Prostate gland (tissue), 2 donors: ENCODE measurements around the gene GGNBP2. TPM values are rescaled to one million over a fixed set of nuclear protein-coding genes. Genes with fewer than 3 reads are reported as not detected.

Experiments used
- DNase-seq: peaks from one replicate; pipeline ENCODE4 v3.0.0-alpha.2; 2019; ENCODE audit warnings: low spot score
- H3K27ac ChIP-seq, 2 donors: fragments of 200-600 bp; sonication (generic); 2 replicates each; pipeline ENCODE4 v1.5.1; 2017 to 2019
- H3K27me3 ChIP-seq: fragments of 200-600 bp; sonication (generic); replicated peaks from 2 replicates; pipeline ENCODE4 v1.5.1; 2019; ENCODE audit not compliant: insufficient read depth
- H3K36me3 ChIP-seq, 2 donors: fragments of 200-600 bp; sonication (generic); 1 replicate in 1 of 2; 2 replicates in 1 of 2; pipeline versions ENCODE4 v1.5.1 to v1.8.1; 2017 to 2019
- H3K4me1 ChIP-seq: fragments of 200-600 bp; sonication (generic); replicated peaks from 2 replicates; pipeline ENCODE4 v1.5.1; 2019
- H3K4me3 ChIP-seq, 2 donors: fragments of 200-600 bp; sonication (generic); 2 replicates each; pipeline ENCODE4 v1.5.1; 2017 to 2019
- H3K9me3 ChIP-seq: fragments of 200-600 bp; sonication (generic); 2 replicates; pipeline ENCODE4 v1.5.1; 2017
- POLR2A ChIP-seq: fragments of 450-650 bp; IDR thresholded peaks from one replicate; pipeline ENCODE4 v1.6.1; 2016; ENCODE audit warnings: antibody characterized with exemption, mild to moderate bottlenecking
- POLR2AphosphoS5 ChIP-seq: sonication (generic); formaldehyde crosslinking; IDR thresholded peaks from one replicate; pipeline ENCODE4 v1.6.1; 2017; ENCODE audit warnings: antibody characterized with exemption
- WGBS: methylation state at CpG from one replicate; pipeline ENCODE4 v1.1.5; 2018; 5-methylcytosine and 5-hydroxymethylcytosine counted together
- intact Hi-C: fragments of 100-400 bp; cut with DNase I; formaldehyde crosslinking; loops from one replicate; pipeline ENCODE4 v1.14.2; 2022
- total RNA-seq, 2 donors: library from RNA; depleted of rRNA; stranded (reverse); fragments of >200 nt; gene quantifications; one replicate each; pipeline ENCODE4 v1.1.0, GENCODE V29; 2016
- TF ChIP-seq, protein P1 (sequence below), 4 experiments: fragments of 200-600 bp in 2 of 4; fragments of 450-650 bp in 2 of 4; sonication (generic) in 2 of 4; IDR thresholded peaks; 1 replicate in 3 of 4; 2 replicates in 1 of 4; pipeline ENCODE4 v1.5.1; 2016 to 2019; ENCODE audit warnings: antibody characterized with exemption in 4 of 4, mild to moderate bottlenecking in 2 of 4, moderate library complexity in 2 of 4

Gene GGNBP2
- total RNA-seq, 2 donors from 2014 or later, result 34.8 to 71.7 TPM

DNA sequence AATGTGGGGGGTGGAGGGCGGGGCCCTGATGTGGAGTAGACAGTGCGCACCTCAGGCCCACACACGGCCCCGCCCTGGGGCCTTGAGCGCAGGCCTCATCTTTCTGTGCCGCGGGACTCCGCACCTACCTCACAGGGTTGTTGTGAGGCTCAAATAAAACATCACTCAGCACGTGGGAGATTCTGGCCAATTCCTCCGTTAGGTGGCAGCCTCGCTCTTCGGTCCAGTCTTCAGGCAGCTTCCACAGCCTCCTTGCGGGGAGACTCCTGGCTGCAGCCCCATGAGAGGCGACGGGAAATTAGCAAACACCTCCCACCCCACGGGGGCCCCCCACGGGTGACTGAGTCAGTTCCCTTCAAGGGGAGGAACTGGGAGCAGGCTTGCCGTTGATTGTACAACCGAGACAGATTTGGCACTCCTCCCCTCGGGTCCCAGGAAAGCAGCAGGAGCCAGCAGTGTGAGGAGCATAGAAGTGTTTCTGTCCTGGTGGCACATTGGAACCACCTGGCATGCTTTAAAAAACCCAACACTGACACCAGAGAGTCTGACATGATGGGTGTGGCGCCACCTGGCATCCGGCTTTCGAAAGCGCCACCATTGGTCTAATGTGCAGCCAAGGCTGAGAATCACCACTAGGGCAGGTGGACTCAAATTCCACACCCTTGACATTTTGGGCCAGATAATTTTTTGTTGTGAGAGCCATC is 64.2 kb downstream of the GGNBP2 start:
- Histone ChIP-seq H3K27me3 (no peaks in the 10 kb centered on the region), H3K36me3 (no peaks in the 10 kb centered on the region), H3K4me1 (no peaks in the 10 kb centered on the region), H3K27ac (no peak overlapping the region), H3K4me3 (no peak overlapping the region), H3K9me3 (no peaks in the 10 kb centered on the region)
- intact Hi-C loops, result no loop called here
- peak; percentile 26 for DNase-seq
- TF ChIP-seq, protein P1, sequence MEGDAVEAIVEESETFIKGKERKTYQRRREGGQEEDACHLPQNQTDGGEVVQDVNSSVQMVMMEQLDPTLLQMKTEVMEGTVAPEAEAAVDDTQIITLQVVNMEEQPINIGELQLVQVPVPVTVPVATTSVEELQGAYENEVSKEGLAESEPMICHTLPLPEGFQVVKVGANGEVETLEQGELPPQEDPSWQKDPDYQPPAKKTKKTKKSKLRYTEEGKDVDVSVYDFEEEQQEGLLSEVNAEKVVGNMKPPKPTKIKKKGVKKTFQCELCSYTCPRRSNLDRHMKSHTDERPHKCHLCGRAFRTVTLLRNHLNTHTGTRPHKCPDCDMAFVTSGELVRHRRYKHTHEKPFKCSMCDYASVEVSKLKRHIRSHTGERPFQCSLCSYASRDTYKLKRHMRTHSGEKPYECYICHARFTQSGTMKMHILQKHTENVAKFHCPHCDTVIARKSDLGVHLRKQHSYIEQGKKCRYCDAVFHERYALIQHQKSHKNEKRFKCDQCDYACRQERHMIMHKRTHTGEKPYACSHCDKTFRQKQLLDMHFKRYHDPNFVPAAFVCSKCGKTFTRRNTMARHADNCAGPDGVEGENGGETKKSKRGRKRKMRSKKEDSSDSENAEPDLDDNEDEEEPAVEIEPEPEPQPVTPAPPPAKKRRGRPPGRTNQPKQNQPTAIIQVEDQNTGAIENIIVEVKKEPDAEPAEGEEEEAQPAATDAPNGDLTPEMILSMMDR (IDR thresholded peaks at IDR 0.05), result peak in 3 of 4 experiments; percentile 26 to 50 (median 45)
- TF ChIP-seq POLR2A (no peak), POLR2AphosphoS5 (no peak)
- WGBS, result 49% methylated on average over 24 of the region's 24 CpGs

- TF ChIP-seq, protein P1 (IDR thresholded peaks at IDR 0.05), result no peak
- no peak for TF ChIP-seq POLR2A
- TF ChIP-seq POLR2AphosphoS5, result no peak
- no peak for DNase-seq
- Histone ChIP-seq H3K4me3 (no peak overlapping the region), H3K27me3 (no peaks in the 10 kb centered on the region), H3K27ac (no peak overlapping the region), H3K36me3 (no peaks in the 10 kb centered on the region), H3K9me3 (no peaks in the 10 kb centered on the region), H3K4me1 (no peaks in the 10 kb centered on the region)
- 86% methylated on average over 7 of the region's 7 CpGs for WGBS
- intact Hi-C loops, result no loop called here
Observed at GRCh38 chr17:36609498-36609862, 64.8 kb downstream of the GGNBP2 start.

GRCh38 chr17:36610474-36610873 is 65.8 kb downstream of the GGNBP2 start:
- Histone ChIP-seq H3K9me3 (no peaks in the 10 kb centered on the region), H3K4me3 (no peak overlapping the region), H3K27me3 (no peaks in the 10 kb centered on the region), H3K27ac (no peak overlapping the region), H3K4me1 (no peaks in the 10 kb centered on the region), H3K36me3 (no peaks in the 10 kb centered on the region)
- TF ChIP-seq, protein P1 (IDR thresholded peaks at IDR 0.05), result no peak
- TF ChIP-seq POLR2AphosphoS5 (no peak), POLR2A (no peak)
- no peak for DNase-seq
- 88% methylated on average over 6 of the region's 6 CpGs for WGBS
- intact Hi-C loops, result no loop called here

DNA sequence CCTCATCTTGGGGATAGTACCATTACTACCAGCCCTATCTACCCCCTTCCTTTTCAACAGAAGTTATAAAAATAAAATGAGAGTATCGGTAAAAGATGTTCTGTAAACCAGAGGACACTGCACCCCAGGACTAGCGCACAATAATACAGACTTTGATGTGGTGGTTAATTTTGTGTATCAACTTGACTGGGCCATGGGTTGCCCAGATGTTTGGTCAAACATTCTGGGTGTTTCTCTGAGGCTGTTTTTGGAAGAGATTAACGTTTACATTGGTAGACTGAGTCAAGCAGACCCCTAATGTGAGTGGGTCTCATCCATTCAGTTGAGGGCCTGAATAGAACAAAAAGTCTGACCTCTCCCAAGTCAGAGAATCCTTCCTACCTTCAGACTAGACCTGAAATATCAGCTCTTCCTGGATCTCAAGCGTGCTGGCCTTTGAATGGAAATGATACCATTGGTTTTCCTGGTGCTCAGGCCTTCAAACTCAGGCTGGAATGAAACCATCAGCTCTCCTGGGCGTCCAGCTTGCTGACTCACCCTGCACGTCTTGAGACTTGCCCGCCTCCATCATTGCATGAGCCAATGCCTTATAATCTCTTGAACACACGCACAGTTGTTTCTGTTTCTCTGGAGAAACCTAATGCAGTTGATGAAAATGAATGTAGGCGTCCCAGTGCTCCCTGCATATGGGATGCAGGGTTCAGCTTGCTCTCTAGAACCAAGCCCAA is 66.8 kb downstream of the GGNBP2 start:
- no peak for TF ChIP-seq POLR2AphosphoS5
- TF ChIP-seq, protein P1 (IDR thresholded peaks at IDR 0.05), result no peak
- TF ChIP-seq POLR2A, result no peak
- Histone ChIP-seq H3K9me3 (no peaks in the 10 kb centered on the region), H3K4me1 (no peaks in the 10 kb centered on the region), H3K27me3 (no peaks in the 10 kb centered on the region), H3K4me3 (no peak overlapping the region), H3K36me3 (no peaks in the 10 kb centered on the region), H3K27ac (no peak overlapping the region)
- 83% methylated on average over 9 of the region's 9 CpGs for WGBS
- intact Hi-C loops, result no loop called here
- no peak for DNase-seq
